ENCODE measurements around the gene PPP1R14B.

Gene PPP1R14B

GRCh38 chr11:64243236-64243854 is 3.4 kb downstream of the PPP1R14B start:
- no peak for TF ChIP-seq EZH2phosphoT487 (IDR thresholded peaks at IDR 0.05; ENCODE audit: low read length)
- no peak for TF ChIP-seq CTCF (IDR thresholded peaks at IDR 0.05; ENCODE audit: low read length)
- TF ChIP-seq EZH2 (optimal IDR thresholded peaks at IDR 0.05; ENCODE audit: low read depth, low read length) = no peak
- Histone ChIP-seq H3K27ac (ENCODE audit: low read length) (no peak overlapping the region), H3K9ac (ENCODE audit: low read length) (no peak overlapping the region), H3K4me1 (ENCODE audit: low read length) (peaks cover 23% of the 10 kb centered on the region), H3K27me3 (replicated peaks; ENCODE audit: insufficient read depth, low read length) (no peaks in the 10 kb centered on the region), H3K36me3 (replicated peaks; ENCODE audit: insufficient read depth, low read length) (no peaks in the 10 kb centered on the region), H3K79me2 (ENCODE audit: low read length) (peaks cover 40% of the 10 kb centered on the region), H3K9me2 (replicated peaks; ENCODE audit: insufficient read depth, low read length) (no peaks in the 10 kb centered on the region), H2AFZ (ENCODE audit: low read length) (no peak overlapping the region), H3K4me2 (ENCODE audit: low read depth, low read length) (no peak overlapping the region), H4K20me1 (ENCODE audit: insufficient read depth, low read length) (no peaks in the 10 kb centered on the region), H3F3A (ENCODE audit: insufficient read depth, low read length) (peaks cover 34% of the 10 kb centered on the region), H3K4me3 (ENCODE audit: low read length) (no peak overlapping the region), H3K9me3 (replicated peaks; ENCODE audit: insufficient read depth, low read length) (no peaks in the 10 kb centered on the region)
- DNase-seq = no peak

- Histone ChIP-seq H3F3A (ENCODE audit: insufficient read depth, low read length) (peaks cover 30% of the 10 kb centered on the region), H3K9ac (ENCODE audit: low read length) (peak overlapping the region; percentile 84), H3K27me3 (replicated peaks; ENCODE audit: insufficient read depth, low read length) (no peaks in the 10 kb centered on the region), H3K4me2 (ENCODE audit: low read depth, low read length) (peak overlapping the region; percentile 98), H3K9me3 (replicated peaks; ENCODE audit: insufficient read depth, low read length) (no peaks in the 10 kb centered on the region), H3K27ac (ENCODE audit: low read length) (peak overlapping the region; percentile 95; the same call in 1 of the 2 replicates), H3K79me2 (ENCODE audit: low read length) (peaks cover 38% of the 10 kb centered on the region), H4K20me1 (ENCODE audit: insufficient read depth, low read length) (no peaks in the 10 kb centered on the region), H3K36me3 (replicated peaks; ENCODE audit: insufficient read depth, low read length) (no peaks in the 10 kb centered on the region), H3K9me2 (replicated peaks; ENCODE audit: insufficient read depth, low read length) (no peaks in the 10 kb centered on the region), H2AFZ (ENCODE audit: low read length) (peak overlapping the region; percentile 61; the same call in 1 of the 2 replicates), H3K4me3 (ENCODE audit: low read length) (peak overlapping the region; percentile 94), H3K4me1 (ENCODE audit: low read length) (peaks cover 23% of the 10 kb centered on the region)
- no peak for TF ChIP-seq EZH2phosphoT487 (IDR thresholded peaks at IDR 0.05; ENCODE audit: low read length)
- TF ChIP-seq CTCF (IDR thresholded peaks at IDR 0.05; ENCODE audit: low read length) = no peak
- TF ChIP-seq EZH2 (optimal IDR thresholded peaks at IDR 0.05; ENCODE audit: low read depth, low read length) = no peak
- DNase-seq = peak; percentile 97
These were observed 5.0 kb downstream of the PPP1R14B start for GRCh38 chr11:64241491-64242374.

GRCh38 chr11:64241241-64241490 is 5.6 kb downstream of the PPP1R14B start:
- Histone ChIP-seq H3K9me2 (replicated peaks; ENCODE audit: insufficient read depth, low read length) (no peaks in the 10 kb centered on the region), H3K9ac (ENCODE audit: low read length) (peak overlapping the region; percentile 95), H3K4me1 (ENCODE audit: low read length) (peaks cover 23% of the 10 kb centered on the region), H2AFZ (ENCODE audit: low read length) (peak overlapping the region; percentile 20; the same call in 1 of the 2 replicates), H3K79me2 (ENCODE audit: low read length) (peaks cover 36% of the 10 kb centered on the region), H3K9me3 (replicated peaks; ENCODE audit: insufficient read depth, low read length) (no peaks in the 10 kb centered on the region), H3K27ac (ENCODE audit: low read length) (peak overlapping the region; percentile 95), H3K4me2 (ENCODE audit: low read depth, low read length) (peak overlapping the region; percentile 97; the same call in 1 of the 2 replicates), H3K27me3 (replicated peaks; ENCODE audit: insufficient read depth, low read length) (no peaks in the 10 kb centered on the region), H3K4me3 (ENCODE audit: low read length) (peak overlapping the region; percentile 73), H4K20me1 (ENCODE audit: insufficient read depth, low read length) (no peaks in the 10 kb centered on the region), H3F3A (ENCODE audit: insufficient read depth, low read length) (peaks cover 30% of the 10 kb centered on the region), H3K36me3 (replicated peaks; ENCODE audit: insufficient read depth, low read length) (no peaks in the 10 kb centered on the region)
- no peak for DNase-seq
- no peak for TF ChIP-seq CTCF (IDR thresholded peaks at IDR 0.05; ENCODE audit: low read length)
- no peak for TF ChIP-seq EZH2phosphoT487 (IDR thresholded peaks at IDR 0.05; ENCODE audit: low read length)
- no peak for TF ChIP-seq EZH2 (optimal IDR thresholded peaks at IDR 0.05; ENCODE audit: low read depth, low read length)

Measured in MM.1S (cell line).